Esophagus (tissue), 2 donors: ENCODE results near the gene PARD3B. TPM values are rescaled to one million over a fixed set of nuclear protein-coding genes. Genes with fewer than 3 reads are reported as not detected.

ENCODE experiments used
- H3K27ac ChIP-seq, 2 donors: one replicate each; pipeline ENCODE4 v1.5.1; 2013; ENCODE audit warnings: low read depth in 2 of 2, mild to moderate bottlenecking in 2 of 2, inconsistent platforms in 1 of 2, low read length in 1 of 2, moderate library complexity in 1 of 2
- H3K27me3 ChIP-seq, 2 donors: one replicate each; pipeline ENCODE4 v1.6.1; 2013; ENCODE audit warnings: low read length in 2 of 2, control low read depth in 1 of 2, mild to moderate bottlenecking in 1 of 2; ENCODE audit not compliant: insufficient read depth in 2 of 2, control insufficient read depth in 1 of 2
- H3K36me3 ChIP-seq, 2 donors: one replicate each; pipeline ENCODE4 v1.6.1; 2013; ENCODE audit warnings: low read length in 1 of 2; ENCODE audit not compliant: control insufficient read depth in 2 of 2, insufficient read depth in 2 of 2
- H3K4me1 ChIP-seq, 2 donors: one replicate each; pipeline ENCODE4 v1.6.1; 2013; ENCODE audit warnings: low read length in 1 of 2; ENCODE audit not compliant: control insufficient read depth in 2 of 2, insufficient read depth in 2 of 2
- H3K4me3 ChIP-seq, 2 donors: one replicate each; pipeline ENCODE4 v1.5.1; 2013; ENCODE audit warnings: low read length in 2 of 2, mild to moderate bottlenecking in 2 of 2, low read depth in 1 of 2, moderate library complexity in 1 of 2
- H3K9me3 ChIP-seq, 2 donors: one replicate each; pipeline ENCODE4 v1.6.1; 2013; ENCODE audit warnings: mild to moderate bottlenecking in 2 of 2, low read depth in 1 of 2, low read length in 1 of 2, moderate library complexity in 1 of 2; ENCODE audit not compliant: control insufficient read depth in 2 of 2, insufficient read depth in 1 of 2
- WGBS, 2 donors: extraction: QIAGEN DNeasy Blood & Tissue Kit; methylation state at CpG; one replicate each; pipeline ENCODE4 v1.1.7; 2013; 5-methylcytosine and 5-hydroxymethylcytosine counted together
- polyA plus RNA-seq, 2 donors: library from polyadenylated mRNA; stranded (reverse); fragments of 200-250 nt; gene quantifications; one replicate each; pipeline ENCODE4 v1.2.3, GENCODE V29; 2013
- donor health status: healthy with polysubstance abuse.
- donor health status: Bipolar disorder and iron deficiency.

The PARD3B gene
- polyA plus RNA-seq, 2 donors: 1.2 to 1.3 TPM

DNA sequence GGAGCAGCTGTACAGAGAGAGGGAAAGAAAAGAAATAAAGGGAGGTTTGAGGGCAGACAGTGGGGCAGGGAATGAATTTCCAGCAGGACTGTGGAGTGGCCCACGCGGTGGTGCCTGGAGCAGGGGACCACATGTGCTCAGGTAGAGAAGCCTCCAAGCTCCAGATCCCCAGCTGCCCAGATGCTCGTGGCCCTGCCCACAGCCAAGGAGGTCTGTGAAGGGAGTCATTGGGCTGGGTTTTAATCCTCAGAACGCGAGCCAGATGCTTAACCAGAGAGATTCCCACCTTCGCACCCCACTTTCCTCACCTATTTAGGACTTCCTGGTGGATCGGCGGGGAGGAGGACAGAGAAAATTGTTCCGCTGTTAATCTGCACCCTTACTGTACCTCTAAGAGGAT lies 369.4 kb downstream of the PARD3B start:
- 93 to 99% methylated on average over 9 of the region's 9 CpGs for whole genome bisulfite sequencing, 2 donors
- no peak overlapping the region for H3K4me3 ChIP-seq
- peaks cover 0 to 2% of the 10 kb centered on the region in 2 donors for H3K9me3 ChIP-seq
- no peaks in the 10 kb centered on the region for H3K36me3 ChIP-seq
- H3K27me3 ChIP-seq: no peaks in the 10 kb centered on the region
- H3K27ac ChIP-seq: no peak overlapping the region
- no peaks in the 10 kb centered on the region for H3K4me1 ChIP-seq

DNA sequence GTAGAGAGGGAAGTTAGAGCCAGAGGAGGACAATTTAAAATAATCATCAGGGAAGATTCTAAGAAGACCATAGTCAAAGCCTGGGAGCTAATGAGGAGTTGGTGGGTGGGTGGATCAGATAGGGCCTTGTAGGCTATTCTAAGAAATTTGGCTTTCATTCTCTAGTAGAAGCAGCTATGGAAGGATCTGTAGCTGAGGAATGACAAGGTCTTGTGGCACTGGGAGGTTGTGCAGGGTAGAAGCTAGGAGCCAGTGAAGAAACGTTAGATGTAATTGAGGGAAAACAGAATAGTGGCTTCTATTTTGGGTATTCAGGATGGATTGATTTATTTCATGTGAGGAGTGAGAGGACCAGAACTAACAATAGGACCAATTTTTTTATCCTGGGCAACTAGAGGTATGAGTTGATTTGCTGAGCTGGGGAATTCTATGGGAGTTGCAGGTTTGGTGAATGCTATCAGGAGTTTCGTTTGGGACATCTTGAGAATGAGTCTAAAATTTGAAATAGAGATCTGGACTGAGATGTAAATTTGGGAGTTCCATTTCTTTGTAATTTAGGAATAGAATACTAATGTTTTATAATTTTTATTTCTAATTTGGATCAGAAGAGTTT lies 371.9 kb downstream of the PARD3B start:
- H3K9me3 ChIP-seq: peaks cover 0 to 2% of the 10 kb centered on the region in 2 donors
- H3K4me1 ChIP-seq: no peaks in the 10 kb centered on the region
- WGBS, 2 donors: 87 to 93% methylated on average over 2 of the region's 2 CpGs
- H3K4me3 ChIP-seq: no peak overlapping the region
- no peaks in the 10 kb centered on the region for H3K36me3 ChIP-seq
- no peaks in the 10 kb centered on the region for H3K27me3 ChIP-seq
- H3K27ac ChIP-seq: no peak overlapping the region

DNA sequence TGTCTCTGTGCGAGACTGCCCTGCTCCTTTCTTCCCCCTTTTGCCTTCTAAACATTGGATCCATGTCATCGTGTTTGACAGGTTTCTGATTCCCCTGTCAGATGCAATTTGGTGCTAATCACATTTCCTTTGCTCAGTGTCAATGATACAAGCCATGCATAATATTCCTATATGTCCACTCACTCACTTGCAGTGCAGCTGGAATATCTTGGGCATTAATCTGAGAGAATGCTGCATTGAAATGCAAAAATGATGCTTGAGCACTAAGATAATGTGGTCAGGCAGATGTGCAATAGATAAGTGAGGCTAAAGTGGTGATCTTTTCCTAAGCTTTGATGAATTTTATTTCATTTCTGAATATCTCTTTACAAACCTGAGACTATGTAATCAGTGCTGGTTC lies 375.5 kb downstream of the PARD3B start:
- WGBS, 2 donors: 75 to 90% methylated on average over 2 of the region's 2 CpGs
- Histone ChIP-seq H3K4me3 (no peak overlapping the region), H3K27me3 (no peaks in the 10 kb centered on the region), H3K9me3 (no peaks in the 10 kb centered on the region), H3K27ac (no peak overlapping the region), H3K4me1 (no peaks in the 10 kb centered on the region), H3K36me3 (no peaks in the 10 kb centered on the region)

DNA sequence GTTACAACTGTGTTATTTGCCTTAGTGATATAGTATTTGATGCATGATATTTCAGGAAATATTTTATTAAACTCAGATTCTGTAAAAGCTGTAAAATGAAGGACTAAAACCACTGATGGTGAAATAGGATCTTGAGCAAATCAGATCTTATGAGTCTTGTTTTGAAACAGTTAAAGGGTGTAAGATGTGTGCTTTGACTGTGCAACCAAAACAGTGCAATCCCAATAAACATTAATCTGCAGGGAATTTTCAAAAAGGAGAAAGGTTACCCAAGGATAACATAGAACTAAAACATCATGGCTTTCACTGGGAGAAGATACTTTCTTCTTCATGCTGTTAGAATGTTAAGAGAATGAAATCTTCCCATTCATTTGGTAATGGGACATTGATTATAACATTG lies 378.7 kb downstream of the PARD3B start:
- Histone ChIP-seq H3K9me3 (no peaks in the 10 kb centered on the region), H3K4me1 (no peaks in the 10 kb centered on the region), H3K27me3 (no peaks in the 10 kb centered on the region), H3K36me3 (peaks cover 0 to 3% of the 10 kb centered on the region in 2 donors), H3K4me3 (no peak overlapping the region), H3K27ac (no peak overlapping the region)

DNA sequence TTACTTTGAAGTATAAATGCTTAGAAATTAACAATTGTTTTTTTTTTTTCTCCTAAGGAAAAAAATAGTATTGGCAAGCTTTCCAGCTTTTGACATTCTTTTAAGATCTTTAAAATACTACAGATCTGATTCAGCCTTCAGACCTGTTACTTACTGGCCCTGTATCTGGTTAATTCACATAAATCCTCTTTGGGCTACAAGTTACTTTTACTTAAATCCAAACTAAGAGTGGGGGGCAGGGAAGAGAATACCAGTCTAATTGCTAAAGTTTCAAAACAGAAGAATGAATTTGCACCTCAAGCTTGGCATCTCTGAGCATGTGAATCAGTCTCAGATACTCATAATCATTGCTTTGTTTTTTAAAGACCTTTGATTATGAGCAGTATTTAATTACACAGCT lies 386.3 kb downstream of the PARD3B start:
- Histone ChIP-seq H3K36me3 (peaks cover 0 to 3% of the 10 kb centered on the region in 2 donors), H3K27me3 (no peaks in the 10 kb centered on the region), H3K4me1 (no peaks in the 10 kb centered on the region), H3K4me3 (no peak overlapping the region), H3K27ac (no peak overlapping the region), H3K9me3 (no peaks in the 10 kb centered on the region)

DNA sequence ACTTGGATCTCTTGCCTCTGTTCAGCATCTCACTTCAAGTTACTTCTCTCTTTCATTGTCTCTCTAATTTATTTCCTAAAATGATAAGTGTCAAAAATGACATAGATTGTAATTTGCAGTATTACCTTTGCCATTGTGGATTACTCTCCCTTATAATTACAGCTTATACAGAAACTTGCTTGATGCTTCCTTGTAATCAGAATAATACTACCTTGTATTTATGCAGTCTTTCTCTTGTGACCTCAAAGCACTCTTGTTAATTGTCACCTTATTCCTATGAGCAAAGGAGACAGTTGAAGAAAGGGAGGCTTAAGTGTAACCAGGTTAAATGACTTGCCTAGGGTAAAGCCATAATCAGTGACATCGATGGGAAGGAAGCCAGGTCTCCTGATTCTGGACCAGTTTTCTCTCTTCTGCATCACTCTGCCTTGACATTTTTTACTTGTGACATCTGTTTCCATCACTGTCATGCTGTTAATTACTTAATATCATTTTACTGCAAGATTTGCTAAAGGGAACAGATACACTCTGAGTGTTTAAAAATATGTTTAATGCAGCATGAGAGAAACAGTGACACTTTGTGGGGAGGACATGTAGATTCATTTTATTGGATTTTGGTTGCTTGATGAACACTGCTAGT lies 388.6 kb downstream of the PARD3B start:
- Histone ChIP-seq H3K9me3 (no peaks in the 10 kb centered on the region), H3K36me3 (peaks cover 0 to under 1% of the 10 kb centered on the region in 2 donors), H3K4me3 (no peak overlapping the region), H3K27ac (no peak overlapping the region), H3K27me3 (no peaks in the 10 kb centered on the region), H3K4me1 (no peaks in the 10 kb centered on the region)
- WGBS, 2 donors: 75 to 84% methylated on average over 1 of the region's 1 CpG

DNA sequence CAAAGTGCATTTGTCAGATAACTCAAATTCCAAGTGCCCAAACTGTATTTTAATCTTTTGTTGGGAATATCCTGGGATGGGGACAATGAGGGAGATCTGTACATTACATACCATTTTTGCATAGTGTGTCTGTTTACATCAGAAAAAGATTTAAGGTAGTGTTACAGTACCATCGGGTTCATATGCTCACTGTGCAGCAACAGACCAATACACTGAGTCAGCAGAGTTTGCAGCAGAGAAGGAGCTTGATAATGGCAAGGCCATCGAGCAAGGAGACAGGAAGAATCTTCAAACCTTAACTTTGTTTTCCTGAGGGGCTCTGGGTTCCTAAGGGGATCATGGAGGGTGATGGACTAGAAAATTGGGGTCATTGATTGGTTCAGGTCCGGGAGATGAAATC lies 399.7 kb downstream of the PARD3B start:
- Histone ChIP-seq H3K27ac (no peak overlapping the region), H3K27me3 (no peaks in the 10 kb centered on the region), H3K4me3 (no peak overlapping the region), H3K4me1 (no peaks in the 10 kb centered on the region), H3K36me3 (no peaks in the 10 kb centered on the region), H3K9me3 (peaks cover 0 to 3% of the 10 kb centered on the region in 2 donors)
- 90 to 94% methylated on average over 3 of the region's 3 CpGs for WGBS, 2 donors

DNA sequence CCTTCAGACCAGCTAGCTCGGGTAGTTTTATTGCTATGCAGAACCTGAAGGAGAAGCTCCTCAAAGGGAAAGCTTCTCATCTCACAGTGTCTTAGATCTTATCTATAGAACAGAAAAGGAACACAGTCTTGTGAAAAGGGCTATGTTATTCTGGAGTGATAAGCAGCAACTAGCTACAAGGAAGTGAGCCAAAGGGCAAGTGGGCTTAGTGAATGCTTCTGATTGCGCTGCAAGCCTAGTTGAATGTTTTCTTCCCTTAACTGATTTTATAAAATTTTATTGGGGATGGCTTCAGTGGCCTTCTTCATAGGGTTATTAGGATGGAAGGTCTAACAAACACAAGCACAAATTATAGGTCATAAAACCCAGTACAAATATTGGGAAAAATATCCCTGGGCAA lies 400.1 kb downstream of the PARD3B start:
- no peaks in the 10 kb centered on the region for H3K36me3 ChIP-seq
- no peaks in the 10 kb centered on the region for H3K27me3 ChIP-seq
- WGBS, 2 donors: 84 to 93% methylated on average over 2 of the region's 2 CpGs
- peaks cover 0 to 3% of the 10 kb centered on the region in 2 donors for H3K9me3 ChIP-seq
- no peak overlapping the region for H3K27ac ChIP-seq
- H3K4me1 ChIP-seq: no peaks in the 10 kb centered on the region
- no peak overlapping the region for H3K4me3 ChIP-seq

DNA sequence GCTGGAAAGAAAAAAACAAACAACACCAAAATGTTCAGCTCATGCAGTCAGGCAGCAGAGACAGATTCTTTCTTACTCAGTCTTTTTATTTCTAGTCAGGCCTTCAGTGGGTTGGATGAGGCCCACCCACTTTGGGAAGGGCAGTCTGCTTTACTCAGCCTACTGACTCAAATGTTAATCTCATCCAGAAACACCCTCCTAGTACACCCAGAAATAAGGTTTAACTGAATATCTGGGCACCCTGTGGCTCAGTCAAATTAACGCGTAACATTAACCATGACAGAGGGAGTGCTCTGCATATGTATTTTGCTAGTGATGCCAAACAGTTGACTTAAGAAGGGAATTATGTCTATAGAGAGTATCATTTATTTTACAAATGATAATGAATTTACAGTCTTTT lies 401.6 kb downstream of the PARD3B start:
- H3K9me3 ChIP-seq: peaks cover 0 to 3% of the 10 kb centered on the region in 2 donors
- no peak overlapping the region for H3K27ac ChIP-seq
- no peak overlapping the region for H3K4me3 ChIP-seq
- no peaks in the 10 kb centered on the region for H3K36me3 ChIP-seq
- WGBS, 2 donors: 96 to 99% methylated on average over 2 of the region's 2 CpGs
- no peaks in the 10 kb centered on the region for H3K27me3 ChIP-seq
- H3K4me1 ChIP-seq: no peaks in the 10 kb centered on the region

DNA sequence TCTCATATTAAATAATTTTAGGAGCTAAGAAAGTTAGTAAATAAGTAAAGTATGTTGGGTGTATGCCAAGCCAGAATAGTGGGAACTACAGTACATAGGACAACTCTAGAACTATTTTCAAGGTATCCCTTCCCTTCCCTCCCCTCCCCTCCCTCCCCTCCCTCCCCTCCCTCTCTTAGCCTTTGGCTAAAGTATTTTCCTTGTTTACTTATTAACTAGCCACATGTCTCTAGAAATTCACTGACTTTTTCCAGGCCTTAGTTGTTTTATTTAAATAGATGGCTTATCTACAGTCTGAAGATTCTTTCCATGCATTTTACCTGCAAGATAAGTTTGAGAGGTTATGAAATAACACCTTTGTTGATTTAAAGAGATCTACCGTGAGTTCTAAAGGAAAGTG lies 402.1 kb downstream of the PARD3B start:
- H3K36me3 ChIP-seq: no peaks in the 10 kb centered on the region
- H3K27me3 ChIP-seq: no peaks in the 10 kb centered on the region
- WGBS, 2 donors: 28 to 41% methylated on average over 1 of the region's 1 CpG
- H3K9me3 ChIP-seq: peaks cover 0 to 3% of the 10 kb centered on the region in 2 donors
- H3K4me3 ChIP-seq: no peak overlapping the region
- H3K4me1 ChIP-seq: no peaks in the 10 kb centered on the region
- no peak overlapping the region for H3K27ac ChIP-seq
